Type B pancreatic cell (in vitro differentiated cells): ENCODE data around the gene SLC7A8. TPM values are rescaled to one million over a fixed set of nuclear protein-coding genes. Genes with fewer than 3 reads are reported as not detected.

Experiments used
- DNase-seq: peaks from one replicate; pipeline ENCODE4 v3.0.0; 2021; ENCODE audit warnings: mixed read lengths; ENCODE audit not compliant: unreplicated experiment; ENCODE audit errors: extremely low spot score
- H3K27ac Mint-ChIP-seq: 2 replicates; pipeline ENCODE4 v1.8.0; 2021; ENCODE audit warnings: mild to moderate bottlenecking, mixed read lengths
- H3K27me3 Mint-ChIP-seq: 2 replicates; pipeline ENCODE4 v1.8.0; 2021; ENCODE audit warnings: mixed read lengths
- H3K36me3 Mint-ChIP-seq: 2 replicates; pipeline ENCODE4 v1.8.0; 2021; ENCODE audit warnings: mixed read lengths
- H3K4me1 Mint-ChIP-seq: one replicate; pipeline ENCODE4 v1.8.0; 2021; ENCODE audit warnings: mixed read lengths; ENCODE audit not compliant: unreplicated experiment
- H3K4me3 Mint-ChIP-seq: 2 replicates; pipeline ENCODE4 v1.8.0; 2021; ENCODE audit warnings: mild to moderate bottlenecking, mixed read lengths
- H3K9me3 Mint-ChIP-seq: 2 replicates; pipeline ENCODE4 v1.8.0; 2021; ENCODE audit warnings: mixed read lengths
- CTCF ChIP-seq: fragments of 200-600 bp; sonication (generic); conservative IDR thresholded peaks from 2 replicates; pipeline ENCODE4 v1.5.0; 2021; ENCODE audit warnings: antibody characterized with exemption, mild to moderate bottlenecking
- total RNA-seq: library from RNA; stranded (reverse); gene quantifications from 2 replicates; pipeline ENCODE4 v1.2.1, GENCODE V29; 2021; ENCODE audit warnings: low replicate concordance

The SLC7A8 gene
- total RNA-seq, 1 donor from 2014 or later = 56.1 TPM

- Mint-ChIP-seq H3K4me3 (no peak overlapping the region), H3K36me3 (peaks cover 5% of the 10 kb centered on the region), H3K27ac (peak overlapping the region; percentile 50), H3K27me3 (peaks cover 3% of the 10 kb centered on the region), H3K9me3 (no peaks in the 10 kb centered on the region), H3K4me1 (peaks cover 24% of the 10 kb centered on the region)
- no peak for DNase-seq
- no peak for TF ChIP-seq CTCF
These were observed 59.0 kb downstream of the SLC7A8 start for GRCh38 chr14:23124337-23124954.

- no peak overlapping the region for H3K4me3 Mint-ChIP-seq
- peaks cover 3% of the 10 kb centered on the region for H3K27me3 Mint-ChIP-seq
- no peaks in the 10 kb centered on the region for H3K36me3 Mint-ChIP-seq
- H3K9me3 Mint-ChIP-seq = no peaks in the 10 kb centered on the region
- H3K4me1 Mint-ChIP-seq = peaks cover 24% of the 10 kb centered on the region
- no peak for TF ChIP-seq CTCF
- H3K27ac Mint-ChIP-seq = no peak overlapping the region
- DNase-seq = no peak
These were observed 60.0 kb downstream of the SLC7A8 start for GRCh38 chr14:23123419-23123818.

GRCh38 chr14:23122086-23122485 lies 61.4 kb downstream of the SLC7A8 start:
- Mint-ChIP-seq H3K9me3 (no peaks in the 10 kb centered on the region), H3K27ac (peak overlapping the region; percentile 65), H3K4me3 (no peak overlapping the region), H3K4me1 (peaks cover 24% of the 10 kb centered on the region), H3K36me3 (no peaks in the 10 kb centered on the region), H3K27me3 (peaks cover 3% of the 10 kb centered on the region)
- no peak for DNase-seq
- no peak for TF ChIP-seq CTCF

GRCh38 chr14:23121361-23121771 lies 62.1 kb downstream of the SLC7A8 start:
- Mint-ChIP-seq H3K4me3 (peak overlapping the region; percentile 53), H3K9me3 (no peaks in the 10 kb centered on the region), H3K27ac (peak overlapping the region; percentile 88), H3K27me3 (peaks cover 3% of the 10 kb centered on the region), H3K36me3 (no peaks in the 10 kb centered on the region), H3K4me1 (peaks cover 24% of the 10 kb centered on the region)
- DNase-seq = no peak
- no peak for TF ChIP-seq CTCF

- H3K36me3 Mint-ChIP-seq = no peaks in the 10 kb centered on the region
- DNase-seq = peak; percentile 90
- H3K9me3 Mint-ChIP-seq = no peaks in the 10 kb centered on the region
- peak overlapping the region; percentile 53 for H3K4me3 Mint-ChIP-seq
- H3K27me3 Mint-ChIP-seq = peaks cover 6% of the 10 kb centered on the region
- H3K4me1 Mint-ChIP-seq = peaks cover 24% of the 10 kb centered on the region
- H3K27ac Mint-ChIP-seq = peak overlapping the region; percentile 88
- TF ChIP-seq CTCF = peak; percentile 100
These were observed 62.8 kb downstream of the SLC7A8 start for GRCh38 chr14:23120541-23121251.
